ENCODE results near the gene DZANK1. TPM values are rescaled to one million over a fixed set of nuclear protein-coding genes. Genes with fewer than 3 reads are reported as not detected.
A peak's percentile ranks its signal among the peaks of the same experiment; 100 is the strongest.

The DZANK1 gene
- total RNA-seq, 3 donors from 2014 or later: 1.3 to 2.0 (median 1.6) TPM

DNA sequence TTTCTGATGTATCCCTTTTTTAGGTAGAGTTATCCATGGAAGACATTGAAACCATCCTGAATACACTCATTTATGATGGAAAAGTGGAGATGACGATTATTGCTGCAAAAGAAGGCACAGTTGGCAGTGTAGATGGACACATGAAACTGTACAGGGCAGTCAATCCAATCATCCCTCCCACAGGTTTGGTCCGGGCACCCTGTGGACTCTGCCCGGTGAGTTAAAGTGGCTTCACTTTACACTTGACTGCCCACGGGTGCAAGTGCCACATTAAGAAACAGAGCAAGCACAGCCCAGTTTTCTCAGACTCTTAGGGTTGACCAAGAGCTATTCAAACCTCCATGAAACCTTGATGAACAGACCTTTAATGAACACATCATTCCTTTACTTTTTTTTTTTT, 14.8 kb upstream of the DZANK1 start:
- Mint-ChIP-seq H3K27me3 (ENCODE audit: low read depth) (no peaks in the 10 kb centered on the region), H3K4me1 (ENCODE audit: low read depth) (no peaks in the 10 kb centered on the region), H3K4me3 (no peak overlapping the region), H3K9me3 (no peaks in the 10 kb centered on the region), H3K36me3 (ENCODE audit: insufficient read depth) (peaks cover 23% of the 10 kb centered on the region)
- no peak for DNase-seq
- no peak for ATAC-seq

DNA sequence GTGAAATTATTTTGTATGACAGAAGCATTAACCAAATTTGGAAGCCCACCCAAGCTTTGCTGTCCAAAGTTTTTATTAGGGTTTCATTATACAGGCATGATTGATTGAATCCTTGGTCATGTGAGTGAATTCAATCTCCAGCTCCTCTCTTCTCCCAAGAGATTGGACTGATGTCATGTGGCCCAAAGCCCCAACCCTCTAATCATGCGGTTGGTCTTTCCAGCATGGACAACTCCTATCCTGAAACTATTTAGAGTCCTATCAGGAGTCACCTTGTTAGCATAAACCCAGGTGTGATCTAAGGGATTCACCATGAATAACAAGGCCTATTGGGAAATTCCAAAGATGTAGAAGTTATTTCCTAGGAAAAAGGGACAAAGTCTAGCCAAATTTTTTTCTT, 11.0 kb upstream of the DZANK1 start:
- H3K4me1 Mint-ChIP-seq (ENCODE audit: low read depth): no peaks in the 10 kb centered on the region
- no peaks in the 10 kb centered on the region for H3K27me3 Mint-ChIP-seq (ENCODE audit: low read depth)
- peaks cover 35% of the 10 kb centered on the region for H3K36me3 Mint-ChIP-seq (ENCODE audit: insufficient read depth)
- no peak overlapping the region for H3K4me3 Mint-ChIP-seq
- no peaks in the 10 kb centered on the region for H3K9me3 Mint-ChIP-seq
- ATAC-seq (no peak), DNase-seq (no peak)

DNA sequence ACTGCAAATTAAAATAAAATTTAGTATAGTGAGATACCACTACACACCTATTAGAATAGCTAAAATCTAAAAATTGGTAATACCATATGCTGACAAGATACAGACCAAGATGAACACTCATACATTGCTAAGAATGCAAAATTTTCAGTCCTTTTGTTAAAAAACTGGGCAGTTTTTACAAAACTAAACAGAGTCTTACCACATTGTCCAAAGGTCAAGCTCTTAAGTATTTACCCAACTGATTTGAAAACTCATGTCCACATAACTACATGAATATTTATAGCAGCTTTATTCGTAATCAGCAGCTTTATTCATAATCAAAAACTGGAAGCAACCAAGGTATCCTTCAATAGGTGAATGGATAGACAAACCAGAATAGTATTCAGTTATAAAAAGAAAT, 10.4 kb upstream of the DZANK1 start:
- ATAC-seq (no peak), DNase-seq (no peak)
- peaks cover 31% of the 10 kb centered on the region for H3K36me3 Mint-ChIP-seq (ENCODE audit: insufficient read depth)
- H3K9me3 Mint-ChIP-seq: no peaks in the 10 kb centered on the region
- H3K4me1 Mint-ChIP-seq (ENCODE audit: low read depth): no peaks in the 10 kb centered on the region
- no peaks in the 10 kb centered on the region for H3K27me3 Mint-ChIP-seq (ENCODE audit: low read depth)
- H3K4me3 Mint-ChIP-seq: no peak overlapping the region

DNA sequence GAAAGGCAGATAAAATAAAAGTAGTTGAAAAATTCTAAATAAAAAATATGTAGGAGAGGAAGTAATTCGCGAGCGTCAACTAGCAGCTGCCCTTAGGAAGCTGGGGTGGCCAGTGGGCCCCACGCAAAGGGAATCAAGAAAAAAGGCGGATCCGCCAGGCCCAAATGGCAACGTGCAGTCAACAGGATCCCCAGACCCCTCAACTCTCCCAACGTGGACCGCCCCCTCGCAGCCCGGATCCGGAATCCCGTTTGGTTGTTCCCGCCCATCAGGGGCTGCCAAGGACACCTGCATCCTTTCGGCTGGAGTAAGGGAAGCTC, 296 bp downstream of the DZANK1 start:
- ATAC-seq (peak; percentile 41 to 44), DNase-seq (no peak)
- Mint-ChIP-seq H3K4me3 (peak overlapping the region; percentile 97), H3K27me3 (ENCODE audit: low read depth) (no peaks in the 10 kb centered on the region), H3K9me3 (no peaks in the 10 kb centered on the region), H3K36me3 (ENCODE audit: insufficient read depth) (peaks cover 4% of the 10 kb centered on the region), H3K4me1 (ENCODE audit: low read depth) (peaks cover 27% of the 10 kb centered on the region)

DNA sequence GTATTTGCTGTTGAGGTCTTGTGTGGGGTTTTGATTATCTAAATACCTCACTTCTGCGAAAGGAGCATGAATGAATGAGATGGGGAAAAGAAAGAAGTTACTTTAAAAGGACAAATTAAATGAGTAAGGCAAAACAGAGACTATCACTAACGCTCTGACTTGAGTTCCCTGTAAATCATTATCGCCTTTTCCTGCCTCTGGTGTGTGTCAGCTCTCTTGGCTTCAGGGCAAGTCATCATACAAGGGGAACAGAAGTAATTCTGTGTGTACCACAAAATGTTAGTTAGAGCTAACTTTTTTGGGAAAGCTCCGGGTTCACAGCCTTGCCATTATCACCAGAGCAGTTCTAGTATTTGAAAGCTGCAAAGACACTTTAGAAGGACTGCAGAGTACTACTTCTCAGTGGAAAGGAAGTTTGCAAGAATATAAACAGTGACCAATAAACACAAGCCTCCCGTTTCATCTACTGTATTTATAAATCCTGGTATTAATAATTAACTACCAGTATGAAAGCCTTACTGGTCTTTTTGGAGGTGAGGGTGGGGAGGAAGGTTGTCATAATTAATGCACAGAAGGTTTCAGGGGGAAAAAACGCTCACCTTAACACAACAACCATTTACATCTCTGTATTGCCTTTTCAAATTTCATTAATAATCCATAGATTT, 1.2 kb downstream of the DZANK1 start:
- Mint-ChIP-seq H3K9me3 (no peaks in the 10 kb centered on the region), H3K4me3 (peak overlapping the region; percentile 97), H3K4me1 (ENCODE audit: low read depth) (peaks cover 27% of the 10 kb centered on the region), H3K36me3 (ENCODE audit: insufficient read depth) (peaks cover 1% of the 10 kb centered on the region), H3K27me3 (ENCODE audit: low read depth) (no peaks in the 10 kb centered on the region)
- DNase-seq: no peak
- no peak for ATAC-seq

DNA sequence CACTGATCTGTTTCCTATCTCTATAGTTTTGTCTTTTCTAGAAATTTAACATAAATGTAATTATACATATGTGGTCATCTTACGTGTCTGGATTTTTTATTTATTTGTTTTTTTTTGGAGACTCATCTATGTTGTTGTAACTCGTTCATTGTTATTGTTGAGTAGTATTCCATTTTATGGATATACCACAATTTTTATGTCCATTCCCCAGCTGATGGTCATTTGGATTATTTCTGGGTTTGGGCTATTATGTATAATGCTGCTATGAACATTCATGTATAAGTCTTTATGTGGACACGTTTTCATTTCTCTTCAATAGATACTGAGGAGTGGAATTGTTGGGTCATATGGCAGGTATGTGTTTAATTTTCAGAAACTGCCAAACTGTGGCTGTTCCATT, 10.2 kb downstream of the DZANK1 start:
- Mint-ChIP-seq H3K9me3 (peaks cover 5% of the 10 kb centered on the region), H3K4me3 (no peak overlapping the region), H3K4me1 (ENCODE audit: low read depth) (no peaks in the 10 kb centered on the region), H3K36me3 (ENCODE audit: insufficient read depth) (peaks cover 2% of the 10 kb centered on the region), H3K27me3 (ENCODE audit: low read depth) (no peaks in the 10 kb centered on the region)
- DNase-seq (no peak), ATAC-seq (no peak)

DNA sequence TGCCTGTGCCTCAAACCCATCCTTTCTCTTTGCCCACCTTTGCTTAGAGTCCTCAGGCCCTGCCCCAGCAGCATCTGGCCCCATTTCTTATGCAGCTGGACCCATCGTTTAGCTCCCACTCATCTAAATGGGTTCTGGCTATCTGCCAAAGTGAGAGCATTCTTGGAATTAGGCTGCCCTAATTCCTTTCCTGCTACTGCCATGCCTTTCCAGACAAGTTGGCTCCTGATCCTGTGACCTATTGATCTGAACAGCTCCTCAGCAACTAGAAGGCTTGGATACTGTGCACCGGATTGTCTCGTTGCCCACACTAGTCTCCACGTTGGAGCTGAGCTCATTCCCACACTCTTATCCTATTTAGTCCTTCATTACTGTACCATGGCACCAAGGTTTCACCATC, 22.9 kb downstream of the DZANK1 start:
- no peak for DNase-seq

DNA sequence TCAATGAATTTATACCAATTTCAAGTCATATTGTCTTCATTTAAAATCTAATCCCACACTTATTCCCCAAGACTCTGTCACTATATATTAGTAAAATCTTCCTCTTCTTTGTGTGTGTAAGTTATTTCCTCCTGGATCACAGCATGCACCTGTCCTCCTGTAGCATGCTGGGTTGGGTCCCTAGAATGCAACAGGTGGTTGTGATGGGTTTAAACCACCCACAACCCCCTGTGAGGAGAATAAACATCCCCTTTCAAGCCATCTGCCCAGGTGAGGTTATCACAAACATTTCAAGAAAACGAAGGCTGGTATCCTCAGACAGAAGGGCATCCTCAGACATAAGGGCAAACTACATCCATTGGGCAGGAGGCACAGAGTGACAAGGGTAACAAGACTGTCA, 26.4 kb downstream of the DZANK1 start:
- no peak overlapping the region for H3K4me3 Mint-ChIP-seq
- H3K4me1 Mint-ChIP-seq (ENCODE audit: low read depth): no peaks in the 10 kb centered on the region
- H3K9me3 Mint-ChIP-seq: no peaks in the 10 kb centered on the region
- H3K27me3 Mint-ChIP-seq (ENCODE audit: low read depth): no peaks in the 10 kb centered on the region
- ATAC-seq: no peak
- DNase-seq: no peak
- H3K36me3 Mint-ChIP-seq (ENCODE audit: insufficient read depth): peaks cover 5% of the 10 kb centered on the region

More for the DNA sequence above, 22.9 kb downstream of the DZANK1 start:
- Mint-ChIP-seq H3K36me3 (ENCODE audit: insufficient read depth) (peaks cover 8% of the 10 kb centered on the region), H3K9me3 (no peaks in the 10 kb centered on the region), H3K4me3 (no peak overlapping the region), H3K27me3 (ENCODE audit: low read depth) (no peaks in the 10 kb centered on the region), H3K4me1 (ENCODE audit: low read depth) (no peaks in the 10 kb centered on the region)
- no peak for ATAC-seq

DNA sequence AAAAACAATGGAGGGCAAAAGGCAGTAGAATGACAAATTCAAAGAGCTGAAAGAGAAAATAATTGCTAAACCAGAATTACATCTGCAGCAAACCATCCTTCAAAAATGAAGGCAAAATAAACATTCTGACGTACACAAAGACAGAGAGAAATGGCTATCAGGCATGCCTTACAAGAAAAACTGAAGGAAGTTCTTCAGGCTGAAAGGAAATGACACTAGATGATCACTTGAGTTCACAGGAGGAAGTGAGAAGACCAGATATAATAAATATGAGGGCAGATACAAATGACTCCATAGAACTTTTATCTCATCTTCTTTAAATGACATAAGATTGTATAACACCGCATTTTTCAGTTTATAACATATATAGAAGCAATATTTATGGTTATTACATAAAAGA, 30.0 kb downstream of the DZANK1 start:
- DNase-seq: no peak

DNA sequence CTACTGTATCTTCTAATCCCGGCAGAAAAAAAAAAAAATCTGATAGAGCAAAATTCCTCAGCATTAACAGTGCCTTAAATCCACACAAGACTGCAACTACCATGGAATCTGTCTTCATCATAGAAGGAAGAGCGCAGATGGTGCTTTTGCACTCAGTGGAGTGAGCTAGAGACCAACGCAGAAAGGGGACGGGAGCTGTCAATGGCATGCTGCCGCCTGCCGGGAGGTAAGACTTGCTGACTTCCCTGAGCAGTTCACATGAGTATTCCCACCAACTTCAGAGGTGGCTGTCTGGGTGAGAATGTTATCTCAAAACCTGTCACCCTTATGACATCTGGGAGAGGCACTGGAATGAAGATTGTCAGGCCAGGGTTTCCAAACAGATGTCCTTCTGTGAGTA, 35.6 kb downstream of the DZANK1 start:
- ATAC-seq: no peak
- no peak for DNase-seq
- Mint-ChIP-seq H3K27me3 (ENCODE audit: low read depth) (no peaks in the 10 kb centered on the region), H3K4me1 (ENCODE audit: low read depth) (no peaks in the 10 kb centered on the region), H3K9me3 (no peaks in the 10 kb centered on the region), H3K36me3 (ENCODE audit: insufficient read depth) (peaks cover 6% of the 10 kb centered on the region), H3K4me3 (no peak overlapping the region)

More for the DNA sequence above, 30.0 kb downstream of the DZANK1 start:
- no peaks in the 10 kb centered on the region for H3K9me3 Mint-ChIP-seq
- H3K36me3 Mint-ChIP-seq (ENCODE audit: insufficient read depth): peaks cover 4% of the 10 kb centered on the region
- no peaks in the 10 kb centered on the region for H3K27me3 Mint-ChIP-seq (ENCODE audit: low read depth)
- no peaks in the 10 kb centered on the region for H3K4me1 Mint-ChIP-seq (ENCODE audit: low read depth)
- no peak for ATAC-seq
- no peak overlapping the region for H3K4me3 Mint-ChIP-seq

DNA sequence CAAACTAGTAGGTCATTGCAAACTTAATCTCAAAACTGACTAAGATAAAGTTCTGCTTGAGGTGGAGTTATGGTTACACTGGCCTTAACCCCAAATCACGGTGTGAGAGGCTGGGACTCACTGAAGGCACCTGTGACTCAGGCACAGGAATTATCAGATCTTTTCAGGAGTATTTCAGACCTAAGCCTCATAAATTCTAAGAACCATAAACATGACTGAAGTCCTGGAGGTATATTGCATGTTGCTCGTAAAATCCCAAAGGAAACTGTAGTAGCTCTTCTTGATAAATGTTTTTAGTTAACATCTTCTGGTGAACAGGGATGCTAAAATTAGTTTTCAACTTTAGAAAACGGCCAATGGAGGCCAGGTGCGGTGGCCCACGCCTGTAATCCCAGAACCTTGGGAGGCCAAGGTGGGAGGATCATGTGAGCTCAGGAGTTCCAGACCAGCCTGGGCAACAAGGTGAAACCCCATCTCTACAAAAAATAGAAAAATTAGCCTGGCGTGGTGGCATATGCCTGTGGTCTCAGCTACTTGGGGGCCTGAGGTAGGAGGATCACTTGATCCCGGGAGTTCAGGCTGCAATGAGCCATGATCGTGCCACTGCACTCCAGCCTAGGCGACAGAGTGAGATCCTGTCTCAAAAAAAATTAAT, 36.5 kb downstream of the DZANK1 start:
- Mint-ChIP-seq H3K9me3 (no peaks in the 10 kb centered on the region), H3K4me1 (ENCODE audit: low read depth) (no peaks in the 10 kb centered on the region), H3K27me3 (ENCODE audit: low read depth) (no peaks in the 10 kb centered on the region), H3K36me3 (ENCODE audit: insufficient read depth) (peaks cover 5% of the 10 kb centered on the region), H3K4me3 (no peak overlapping the region)
- ATAC-seq: no peak
- DNase-seq: no peak

DNA sequence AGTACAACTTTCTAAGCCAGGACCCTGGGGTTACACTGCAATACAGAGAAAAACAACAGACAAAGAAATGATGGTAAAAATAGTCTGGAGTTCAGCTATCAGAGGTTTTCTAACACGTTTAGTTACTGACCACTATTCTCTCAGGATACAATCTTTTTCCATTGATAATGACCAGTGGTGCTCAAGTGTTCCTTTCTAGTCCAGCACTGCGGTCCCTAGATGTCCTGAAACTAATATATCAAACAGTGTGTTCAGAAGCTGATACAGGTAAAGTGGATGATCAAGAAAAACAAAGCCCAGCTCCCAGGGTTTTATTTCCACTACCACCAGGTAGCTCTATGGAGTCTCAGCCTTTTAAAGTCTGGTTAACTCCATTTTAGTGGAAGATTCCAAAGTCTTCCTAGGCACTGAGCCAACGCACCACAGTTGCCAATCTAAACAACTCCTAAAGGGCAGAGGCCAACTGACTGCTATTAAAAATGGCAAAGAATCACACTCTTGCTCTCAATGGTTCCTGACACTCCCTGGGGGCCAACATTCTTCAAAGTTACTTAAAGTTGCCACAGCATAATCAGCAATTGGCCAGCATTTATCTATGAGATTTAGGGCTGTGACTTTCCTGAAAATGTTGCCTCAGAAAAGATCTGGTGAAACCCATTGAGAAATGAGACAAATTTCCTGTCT, 38.2 kb downstream of the DZANK1 start:
- no peak for ATAC-seq
- Mint-ChIP-seq H3K4me1 (ENCODE audit: low read depth) (no peaks in the 10 kb centered on the region), H3K27me3 (ENCODE audit: low read depth) (no peaks in the 10 kb centered on the region), H3K4me3 (no peak overlapping the region), H3K9me3 (no peaks in the 10 kb centered on the region), H3K36me3 (ENCODE audit: insufficient read depth) (peaks cover 2% of the 10 kb centered on the region)
- no peak for DNase-seq

DNA sequence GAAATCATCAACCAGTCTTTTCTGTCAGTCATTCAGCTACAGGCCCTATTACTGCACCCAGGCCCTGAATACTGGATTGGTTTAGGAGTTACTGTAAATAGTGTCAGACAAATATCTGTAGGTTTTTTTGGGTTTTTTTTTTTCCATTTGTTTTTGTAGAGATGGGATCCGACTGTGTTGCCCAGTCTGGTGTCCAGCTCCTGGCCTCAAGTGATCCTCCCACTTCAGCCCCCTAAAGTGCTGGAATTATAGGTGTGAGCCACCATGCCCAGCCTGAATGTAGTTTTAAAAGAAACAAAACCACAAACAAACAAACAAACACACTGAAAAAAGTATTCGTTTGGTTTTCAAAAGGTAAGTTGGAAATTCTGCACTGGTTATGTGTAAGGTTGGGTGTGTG, 39.6 kb downstream of the DZANK1 start:
- Mint-ChIP-seq H3K9me3 (no peaks in the 10 kb centered on the region), H3K36me3 (ENCODE audit: insufficient read depth) (peaks cover 2% of the 10 kb centered on the region), H3K4me3 (no peak overlapping the region), H3K27me3 (ENCODE audit: low read depth) (no peaks in the 10 kb centered on the region), H3K4me1 (ENCODE audit: low read depth) (no peaks in the 10 kb centered on the region)
- DNase-seq (no peak), ATAC-seq (no peak)

DNA sequence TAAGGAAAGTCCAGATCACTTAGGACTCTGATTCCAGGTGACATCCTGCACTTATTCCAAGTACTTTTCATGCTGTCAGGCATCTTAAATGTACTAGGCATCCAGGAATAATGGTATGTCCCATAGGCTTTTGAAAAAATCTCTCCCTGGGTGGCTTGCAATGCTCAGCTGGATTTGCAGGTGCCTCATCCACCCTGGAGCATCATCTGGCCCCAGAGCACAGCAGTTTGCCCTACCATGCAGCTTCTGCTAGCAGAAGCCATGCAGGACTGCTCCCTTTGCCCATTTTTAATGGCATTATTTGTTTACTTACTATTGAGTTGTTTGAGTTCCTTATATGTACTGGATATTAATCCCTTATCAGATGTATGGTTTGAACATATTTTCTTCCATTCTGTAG, 45.2 kb downstream of the DZANK1 start:
- Mint-ChIP-seq H3K4me1 (ENCODE audit: low read depth) (no peaks in the 10 kb centered on the region), H3K36me3 (ENCODE audit: insufficient read depth) (no peaks in the 10 kb centered on the region), H3K27me3 (ENCODE audit: low read depth) (no peaks in the 10 kb centered on the region), H3K9me3 (no peaks in the 10 kb centered on the region), H3K4me3 (no peak overlapping the region)
- no peak for ATAC-seq
- DNase-seq: no peak

DNA sequence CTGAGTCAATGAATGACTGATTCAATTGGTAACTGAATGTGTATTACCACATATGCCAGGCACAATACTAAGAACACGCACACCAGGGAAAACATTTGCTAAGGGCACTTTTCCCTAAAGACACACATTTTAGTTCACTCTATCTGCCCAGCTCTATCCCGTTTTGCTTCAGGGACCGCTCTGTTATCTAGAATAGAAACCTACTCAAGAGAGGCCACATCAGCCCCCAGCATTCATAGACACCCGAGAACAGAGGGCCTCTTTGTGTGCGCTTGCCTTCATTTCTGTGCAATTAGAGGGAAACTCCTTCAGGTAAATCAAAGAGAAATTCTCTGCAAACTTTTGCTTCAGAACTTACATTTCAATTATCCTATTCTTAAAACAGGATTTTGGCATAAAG, 50.3 kb downstream of the DZANK1 start:
- no peaks in the 10 kb centered on the region for H3K36me3 Mint-ChIP-seq (ENCODE audit: insufficient read depth)
- no peaks in the 10 kb centered on the region for H3K9me3 Mint-ChIP-seq
- H3K4me1 Mint-ChIP-seq (ENCODE audit: low read depth): peaks cover 2% of the 10 kb centered on the region

More for the DNA sequence above, 50.3 kb downstream of the DZANK1 start:
- DNase-seq: no peak
- H3K4me3 Mint-ChIP-seq: no peak overlapping the region
- ATAC-seq: no peak
- no peaks in the 10 kb centered on the region for H3K27me3 Mint-ChIP-seq (ENCODE audit: low read depth)
